ENCODE results near the gene OGFOD3.
"Not testable (repeated sequence)": the region's sequence is repeated elsewhere in the genome, so short reads cannot be mapped to it uniquely, and the experiment has no call there.

OGFOD3 gene

DNA sequence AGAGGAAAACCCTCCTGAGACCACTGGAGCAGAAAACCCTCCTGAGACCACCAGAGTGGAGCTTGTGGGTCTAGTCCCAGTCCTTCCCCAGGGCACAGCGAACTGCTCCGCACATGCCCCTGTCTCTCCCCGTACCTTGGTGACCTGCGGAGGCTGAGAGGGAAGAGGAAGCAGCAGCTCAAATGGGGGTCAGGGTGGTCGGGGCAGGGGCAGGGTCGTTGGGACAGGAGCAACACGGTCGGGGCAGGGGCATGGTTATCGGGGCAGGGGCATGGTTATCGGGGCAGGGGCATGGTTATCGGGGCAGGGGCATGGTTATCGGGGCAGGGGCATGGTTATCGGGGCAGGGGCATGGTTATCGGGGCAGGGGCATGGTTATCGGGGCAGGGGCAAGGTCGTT lies 6.3 kb downstream of the OGFOD3 start:
- H3K9me3 Mint-ChIP-seq, H3K4me3 Mint-ChIP-seq, H3K27ac Mint-ChIP-seq, H3K27me3 Mint-ChIP-seq, CTCF ChIA-PET, DNase-seq: not testable (repeated sequence)
- peaks cover 12% of the 10 kb centered on the region for H3K36me3 Mint-ChIP-seq
- H3K4me1 Mint-ChIP-seq, result peaks cover 18% of the 10 kb centered on the region

DNA sequence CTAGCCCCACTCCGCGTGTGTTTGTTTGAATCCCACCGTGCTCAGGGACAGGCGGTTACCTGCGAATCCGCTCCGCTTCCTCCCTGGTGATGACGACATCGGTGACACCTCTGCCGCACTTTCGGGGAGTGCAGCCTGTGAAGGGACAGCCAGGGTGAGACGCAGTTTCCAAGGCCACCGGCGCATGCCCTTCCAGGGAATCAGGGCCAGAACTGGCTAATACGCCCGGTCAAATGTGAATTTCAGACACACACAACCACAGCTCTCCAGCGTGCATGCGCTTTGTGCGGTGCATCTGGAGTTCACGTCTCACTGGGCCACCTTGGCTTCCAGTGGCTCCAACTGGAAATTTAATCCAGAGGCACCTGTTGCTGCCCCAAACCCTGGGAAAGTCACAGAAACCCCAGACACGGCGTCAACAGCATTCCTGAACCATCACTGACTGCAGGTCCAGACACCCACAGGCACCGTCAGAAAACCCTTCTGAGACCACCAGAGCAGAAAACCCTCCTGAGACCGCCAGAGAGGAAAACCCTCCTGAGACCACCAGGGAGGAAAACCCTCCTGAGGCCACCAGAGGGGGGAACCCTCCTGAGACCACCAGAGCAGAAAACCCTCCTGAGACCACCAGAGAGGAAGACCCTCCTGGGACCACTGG lies 6.9 kb downstream of the OGFOD3 start:
- no peak overlapping the region for H3K4me3 Mint-ChIP-seq
- no peak for DNase-seq
- H3K4me1 Mint-ChIP-seq, result peaks cover 18% of the 10 kb centered on the region
- H3K36me3 Mint-ChIP-seq, result peaks cover 12% of the 10 kb centered on the region
- H3K27ac Mint-ChIP-seq, result no peak overlapping the region
- CTCF ChIA-PET, result no interaction called here
- H3K9me3 Mint-ChIP-seq, result no peaks in the 10 kb centered on the region
- no peaks in the 10 kb centered on the region for H3K27me3 Mint-ChIP-seq

DNA sequence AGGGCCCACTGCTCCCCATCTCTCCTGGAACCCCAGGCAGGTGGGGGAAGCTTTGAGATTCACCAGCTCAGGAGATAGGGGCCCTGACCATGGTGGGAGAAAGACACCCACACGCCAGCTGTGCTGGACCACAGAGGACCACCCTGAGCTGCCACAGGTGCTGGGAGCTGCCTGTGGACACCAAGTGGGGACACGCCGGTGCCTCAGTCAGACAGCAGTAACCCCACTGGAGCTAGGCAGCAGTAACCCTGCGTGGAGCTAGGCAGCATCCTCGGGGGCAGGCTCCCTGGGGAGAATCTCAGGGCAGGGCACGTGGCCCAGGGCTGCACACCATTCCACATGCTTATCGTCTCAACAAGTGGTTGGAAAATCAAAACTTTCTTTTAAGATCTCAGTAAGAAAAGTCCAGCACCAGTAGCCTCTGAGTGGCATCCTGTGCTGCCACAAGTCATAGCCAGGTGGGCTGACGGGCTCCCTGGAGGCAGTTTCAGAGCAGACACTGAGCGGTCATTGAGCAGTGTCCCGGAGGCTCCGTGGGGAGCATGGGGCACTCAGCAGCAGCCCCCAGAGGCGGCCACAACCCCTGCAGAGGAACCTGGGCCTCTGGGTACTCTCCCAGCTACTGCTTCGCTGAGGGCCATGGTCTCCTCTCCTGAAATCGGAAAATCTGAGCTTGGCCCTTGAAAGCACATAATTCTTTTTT lies 8.2 kb downstream of the OGFOD3 start:
- H3K4me1 Mint-ChIP-seq, result peaks cover 15% of the 10 kb centered on the region
- no peaks in the 10 kb centered on the region for H3K27me3 Mint-ChIP-seq
- CTCF ChIA-PET, result interaction anchor here (0.9 kb wide), 1 partner anchor 10 kb away, joined by 3 read pairs; no protein-coding TSS in a partner anchor
- H3K9me3 Mint-ChIP-seq, result no peaks in the 10 kb centered on the region
- no peak overlapping the region for H3K27ac Mint-ChIP-seq
- no peak for DNase-seq
- peaks cover 11% of the 10 kb centered on the region for H3K36me3 Mint-ChIP-seq
- H3K4me3 Mint-ChIP-seq, result no peak overlapping the region

- DNase-seq, result no peak
- peaks cover 7% of the 10 kb centered on the region for H3K4me1 Mint-ChIP-seq
- H3K36me3 Mint-ChIP-seq, result peaks cover 9% of the 10 kb centered on the region
- H3K27ac Mint-ChIP-seq, result no peak overlapping the region
- CTCF ChIA-PET, result no interaction called here
- H3K27me3 Mint-ChIP-seq, result no peaks in the 10 kb centered on the region
- H3K9me3 Mint-ChIP-seq, result no peaks in the 10 kb centered on the region
- H3K4me3 Mint-ChIP-seq, result no peak overlapping the region
Observed at GRCh38 chr17:82408938-82409318, 9.5 kb downstream of the OGFOD3 start.

DNA sequence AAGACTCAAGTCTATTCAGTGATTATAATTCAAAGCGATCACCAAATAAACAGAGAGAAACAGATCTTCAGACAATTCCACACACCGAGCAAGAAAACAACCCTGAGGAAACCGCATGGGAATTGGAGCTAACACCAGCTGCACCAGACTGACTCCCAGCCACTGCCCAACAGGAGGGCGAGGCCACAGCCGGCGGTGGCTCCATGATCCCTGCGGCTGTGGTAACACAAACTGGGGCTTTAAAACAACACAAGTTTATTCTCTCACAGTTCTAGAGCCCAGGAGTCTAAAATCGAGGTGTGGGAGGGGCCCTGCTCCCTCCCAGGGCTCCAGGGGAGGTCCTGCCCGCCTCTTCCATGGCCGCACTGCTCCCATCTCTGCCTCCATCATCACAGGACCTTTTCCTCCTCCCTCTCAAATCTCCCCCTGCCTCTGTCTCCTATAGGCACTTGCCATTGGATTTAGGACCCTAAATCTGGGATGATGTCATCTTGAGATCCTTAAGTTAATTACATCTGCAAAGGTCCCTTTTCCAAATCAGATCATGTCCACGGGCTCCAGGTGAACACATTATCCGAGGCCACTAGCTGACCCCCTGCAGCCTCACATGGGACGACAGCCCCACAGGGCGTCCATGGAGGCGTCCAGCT lies 10.0 kb downstream of the OGFOD3 start:
- H3K27ac Mint-ChIP-seq, result no peak overlapping the region
- H3K36me3 Mint-ChIP-seq, result peaks cover 11% of the 10 kb centered on the region
- CTCF ChIA-PET, result no interaction called here
- peaks cover 7% of the 10 kb centered on the region for H3K4me1 Mint-ChIP-seq
- no peak overlapping the region for H3K4me3 Mint-ChIP-seq
- H3K27me3 Mint-ChIP-seq, result no peaks in the 10 kb centered on the region
- no peaks in the 10 kb centered on the region for H3K9me3 Mint-ChIP-seq
- DNase-seq, result no peak

GRCh38 chr17:82407255-82407654 lies 11.1 kb downstream of the OGFOD3 start:
- Mint-ChIP-seq H3K9me3 (no peaks in the 10 kb centered on the region), H3K27me3 (no peaks in the 10 kb centered on the region), H3K4me3 (no peak overlapping the region), H3K36me3 (peaks cover 17% of the 10 kb centered on the region), H3K4me1 (peaks cover 7% of the 10 kb centered on the region), H3K27ac (no peak overlapping the region)
- CTCF ChIA-PET, result no interaction called here
- no peak for DNase-seq

- no peak for DNase-seq
- no peaks in the 10 kb centered on the region for H3K27me3 Mint-ChIP-seq
- H3K27ac Mint-ChIP-seq, result no peak overlapping the region
- no peaks in the 10 kb centered on the region for H3K9me3 Mint-ChIP-seq
- peaks cover 17% of the 10 kb centered on the region for H3K4me1 Mint-ChIP-seq
- H3K36me3 Mint-ChIP-seq, result peaks cover 20% of the 10 kb centered on the region
- no peak overlapping the region for H3K4me3 Mint-ChIP-seq
- CTCF ChIA-PET, result no interaction called here
Observed at GRCh38 chr17:82406131-82406671, 12.2 kb downstream of the OGFOD3 start.

DNA sequence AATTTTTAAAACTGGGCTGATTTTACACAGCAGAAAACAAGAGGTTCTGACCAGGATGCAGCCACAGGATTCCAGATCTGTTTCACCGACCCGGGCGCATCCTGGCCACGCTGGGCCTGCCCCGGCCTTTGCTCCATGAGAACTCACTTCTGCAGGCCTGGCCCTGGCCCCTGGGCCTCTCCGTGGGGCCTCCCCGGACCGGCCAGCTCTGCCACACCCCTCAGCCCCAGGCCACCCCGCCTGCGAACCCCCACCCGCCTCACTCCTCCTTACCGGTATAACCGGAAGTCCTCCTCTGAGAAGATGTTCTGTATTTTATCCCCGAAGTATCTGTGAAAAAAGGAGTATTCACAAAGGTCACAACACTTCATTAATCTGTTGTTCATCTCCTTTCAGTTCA lies 13.3 kb downstream of the OGFOD3 start:
- no peaks in the 10 kb centered on the region for H3K9me3 Mint-ChIP-seq
- H3K27me3 Mint-ChIP-seq, result no peaks in the 10 kb centered on the region
- no peak overlapping the region for H3K27ac Mint-ChIP-seq
- CTCF ChIA-PET, result no interaction called here
- peaks cover 28% of the 10 kb centered on the region for H3K4me1 Mint-ChIP-seq
- no peak for DNase-seq
- H3K4me3 Mint-ChIP-seq, result no peak overlapping the region
- H3K36me3 Mint-ChIP-seq, result peaks cover 23% of the 10 kb centered on the region

DNA sequence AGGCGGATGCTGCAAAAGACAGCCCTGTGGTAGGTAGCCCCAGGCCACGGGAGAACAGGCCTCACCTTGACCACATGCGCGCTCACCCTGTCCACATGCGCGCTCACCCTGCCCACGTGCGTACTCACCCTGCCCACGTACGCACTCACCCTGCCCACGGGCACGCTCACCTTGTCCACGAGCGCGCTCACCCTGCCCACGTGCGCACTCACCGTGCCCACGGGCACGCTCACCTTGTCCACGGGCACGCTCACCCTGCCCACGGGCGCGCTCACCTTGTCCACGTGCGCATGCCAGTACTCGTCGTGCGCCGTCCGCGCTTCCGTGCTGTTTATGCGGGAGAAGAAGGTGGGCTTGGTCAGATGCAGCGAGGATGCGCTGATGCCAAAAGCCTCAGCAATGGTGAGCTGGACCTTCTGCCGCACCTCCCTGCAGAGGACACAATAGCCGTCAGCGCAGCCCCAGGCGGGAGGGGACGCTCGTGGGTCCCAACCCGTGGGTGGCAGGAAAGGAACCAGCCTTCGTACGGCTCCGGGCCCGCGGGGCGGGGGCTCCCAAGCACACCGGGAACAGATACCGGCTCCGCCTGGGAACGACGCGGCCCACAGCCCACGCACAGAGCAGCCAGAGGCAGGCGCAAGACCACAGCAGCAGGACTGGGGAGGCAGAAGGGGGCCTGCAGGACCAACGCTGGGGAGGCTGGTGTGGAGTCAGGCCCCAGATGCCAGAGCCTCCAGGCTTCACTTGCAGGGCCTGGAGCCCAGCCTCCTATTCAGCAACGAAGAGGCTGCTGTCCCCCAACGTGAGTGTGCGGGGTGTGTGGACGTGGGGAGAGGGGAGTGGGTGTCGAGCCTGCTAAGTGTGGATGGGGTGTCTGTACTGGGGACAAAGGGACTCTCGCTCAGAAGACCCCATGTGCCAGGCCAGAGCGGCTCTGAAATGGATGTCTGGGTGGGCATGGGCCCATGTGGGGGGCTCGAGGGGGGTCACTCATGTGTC lies 14.4 kb downstream of the OGFOD3 start:
- H3K9me3 Mint-ChIP-seq, result no peaks in the 10 kb centered on the region
- DNase-seq, result no peak
- peak overlapping the region; percentile 19 for H3K27ac Mint-ChIP-seq
- H3K36me3 Mint-ChIP-seq, result peaks cover 21% of the 10 kb centered on the region
- CTCF ChIA-PET, result no interaction called here
- peaks cover 29% of the 10 kb centered on the region for H3K4me1 Mint-ChIP-seq
- no peaks in the 10 kb centered on the region for H3K27me3 Mint-ChIP-seq
- H3K4me3 Mint-ChIP-seq, result no peak overlapping the region

DNA sequence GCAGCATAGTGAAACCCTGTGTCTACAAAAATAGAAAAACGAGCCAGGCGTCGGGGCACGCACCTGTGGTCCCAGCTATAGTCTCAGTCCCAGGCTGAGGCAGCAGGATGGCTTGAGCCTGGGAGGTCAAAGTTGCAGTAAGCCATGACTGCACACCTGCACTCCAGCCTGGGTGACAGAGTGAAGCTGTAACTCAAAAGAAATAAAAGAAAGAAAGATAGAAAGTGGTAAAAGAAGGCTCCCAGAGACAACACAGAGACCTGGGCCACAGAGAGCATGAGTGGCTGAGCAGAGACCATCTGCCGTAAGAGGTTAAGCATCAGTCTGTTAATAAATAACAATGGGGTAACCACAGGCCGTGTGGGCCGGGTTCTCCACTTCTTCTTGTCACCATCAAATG lies 15.5 kb downstream of the OGFOD3 start:
- no peak overlapping the region for H3K27ac Mint-ChIP-seq
- CTCF ChIA-PET, result no interaction called here
- H3K9me3 Mint-ChIP-seq, result no peaks in the 10 kb centered on the region
- peaks cover 20% of the 10 kb centered on the region for H3K36me3 Mint-ChIP-seq
- peaks cover 29% of the 10 kb centered on the region for H3K4me1 Mint-ChIP-seq
- no peaks in the 10 kb centered on the region for H3K27me3 Mint-ChIP-seq
- no peak for DNase-seq
- no peak overlapping the region for H3K4me3 Mint-ChIP-seq

- Mint-ChIP-seq H3K4me3 (peak overlapping the region; percentile 66), H3K27me3 (no peaks in the 10 kb centered on the region), H3K9me3 (no peaks in the 10 kb centered on the region), H3K36me3 (peaks cover 16% of the 10 kb centered on the region), H3K4me1 (peaks cover 22% of the 10 kb centered on the region), H3K27ac (peak overlapping the region; percentile 77)
- CTCF ChIA-PET, result interaction anchor here (1.3 kb wide), 1 partner anchor 9 kb away, joined by 3 read pairs; no protein-coding TSS in a partner anchor
- peak; percentile 75 for DNase-seq
Observed at GRCh38 chr17:82400830-82401229, 17.6 kb downstream of the OGFOD3 start.

- Mint-ChIP-seq H3K36me3 (peaks cover 15% of the 10 kb centered on the region), H3K27me3 (no peaks in the 10 kb centered on the region), H3K9me3 (no peaks in the 10 kb centered on the region), H3K27ac (no peak overlapping the region), H3K4me1 (peaks cover 22% of the 10 kb centered on the region), H3K4me3 (no peak overlapping the region)
- DNase-seq, result no peak
- CTCF ChIA-PET, result interaction anchor here (0.5 to 1.7 kb wide), 3 partner anchors 10 to 25 kb away, joined by 3 to 6 read pairs (median 5); no protein-coding TSS in a partner anchor
Observed at GRCh38 chr17:82400206-82400605, 18.2 kb downstream of the OGFOD3 start.

DNA sequence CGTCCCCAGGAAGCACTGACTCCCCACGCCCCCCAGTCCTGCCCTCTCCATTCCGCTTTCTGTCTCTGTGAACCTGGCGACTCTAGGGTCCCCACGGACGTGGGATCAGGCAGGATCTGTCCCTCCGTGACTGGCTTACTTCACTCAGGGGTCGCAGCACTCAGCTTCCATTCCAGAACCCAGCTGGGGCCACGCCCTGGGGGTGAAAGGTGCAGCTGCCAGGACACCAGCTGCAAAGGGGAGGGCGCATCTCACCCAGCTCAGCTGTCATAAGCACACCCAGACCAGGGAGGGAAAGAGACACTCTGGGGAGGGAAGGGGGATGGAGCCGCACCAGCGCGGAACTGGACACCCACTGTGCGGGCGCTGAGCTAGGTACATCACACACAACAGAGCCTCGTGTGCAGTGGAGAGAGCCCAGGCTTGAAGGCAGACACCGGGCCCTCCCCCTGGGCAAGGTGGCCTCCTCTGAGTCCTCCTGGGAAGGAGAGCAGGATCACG lies 18.7 kb downstream of the OGFOD3 start:
- DNase-seq, result no peak
- CTCF ChIA-PET, result interaction anchor here (0.5 to 1.7 kb wide), 4 partner anchors 10 to 49 kb away, joined by 3 to 6 read pairs (median 4); no protein-coding TSS in a partner anchor
- no peak overlapping the region for H3K4me3 Mint-ChIP-seq
- H3K4me1 Mint-ChIP-seq, result peaks cover 22% of the 10 kb centered on the region
- H3K27ac Mint-ChIP-seq, result no peak overlapping the region
- H3K27me3 Mint-ChIP-seq, result no peaks in the 10 kb centered on the region
- H3K36me3 Mint-ChIP-seq, result peaks cover 14% of the 10 kb centered on the region
- H3K9me3 Mint-ChIP-seq, result no peaks in the 10 kb centered on the region

Data from activated naive CD4-positive, alpha-beta T cell treated with anti-CD3 and anti-CD28 coated beads, Interleukin-2, amount 10 ng/mL, durations not matched to agents 7 days and 5 days (primary cell).